Neural progenitor cell (in vitro differentiated cells): ENCODE results near the gene CUTC. TPM values are rescaled to one million over a fixed set of nuclear protein-coding genes. Genes with fewer than 3 reads are reported as not detected.

Source experiments
- DNase-seq: peaks from one replicate; pipeline ENCODE4 v3.0.0-alpha.2; 2016; ENCODE audit warnings: low spot score
- H2AFZ ChIP-seq: fragments of 200-600 bp; sonication (generic); replicated peaks from 2 replicates; pipeline ENCODE4 v1.6.1; 2016; ENCODE audit warnings: antibody characterized with exemption
- H3F3A ChIP-seq: fragments of 200-600 bp; sonication (generic); 2 replicates; pipeline ENCODE4 v1.6.1; 2016; ENCODE audit warnings: antibody characterized with exemption, low read depth
- H3K27ac ChIP-seq: fragments of 200-600 bp; sonication (generic); 2 replicates; pipeline ENCODE4 v1.5.1; 2016; ENCODE audit warnings: mild to moderate bottlenecking
- H3K27me3 ChIP-seq: fragments of 200-600 bp; sonication (generic); 2 replicates; pipeline ENCODE4 v1.6.1; 2016; ENCODE audit warnings: mild to moderate bottlenecking, moderate library complexity
- H3K36me3 ChIP-seq: fragments of 200-600 bp; sonication (generic); 2 replicates; pipeline ENCODE4 v1.5.1; 2016
- H3K4me1 ChIP-seq: fragments of 200-600 bp; sonication (generic); 2 replicates; pipeline ENCODE4 v1.6.1; 2016; ENCODE audit warnings: mixed run types
- H3K4me2 ChIP-seq: fragments of 200-600 bp; sonication (generic); 2 replicates; pipeline ENCODE4 v1.6.1; 2016
- H3K4me3 ChIP-seq: fragments of 200-600 bp; sonication (generic); 2 replicates; pipeline ENCODE4 v1.5.1; 2016
- H3K79me2 ChIP-seq: fragments of 200-600 bp; sonication (generic); 2 replicates; pipeline ENCODE4 v1.6.1; 2016; ENCODE audit warnings: low read depth
- H3K9ac ChIP-seq: fragments of 200-600 bp; sonication (generic); 2 replicates; pipeline ENCODE4 v1.6.1; 2016
- H3K9me3 ChIP-seq: fragments of 200-600 bp; sonication (generic); 2 replicates; pipeline ENCODE4 v1.5.1; 2016; ENCODE audit warnings: low read depth
- H4K20me1 ChIP-seq: fragments of 200-600 bp; sonication (generic); 2 replicates; pipeline ENCODE4 v1.6.1; 2016; ENCODE audit warnings: low read depth
- H3K27ac Mint-ChIP-seq: 3 replicates; pipeline ENCODE4 v1.8.0; 2021; ENCODE audit warnings: mixed read lengths
- H3K27me3 Mint-ChIP-seq: 2 replicates; pipeline ENCODE4 v1.8.0; 2022; ENCODE audit warnings: low read depth, mild to moderate bottlenecking, inconsistent platforms, moderate library complexity, mixed read lengths; ENCODE audit not compliant: insufficient read depth
- H3K36me3 Mint-ChIP-seq: 3 replicates; pipeline ENCODE4 v1.8.0; 2021; ENCODE audit warnings: mixed read lengths
- H3K4me1 Mint-ChIP-seq: 3 replicates; pipeline ENCODE4 v1.8.0; 2021; ENCODE audit warnings: mixed read lengths
- H3K4me3 Mint-ChIP-seq: 3 replicates; pipeline ENCODE4 v1.8.0; 2021; ENCODE audit warnings: mild to moderate bottlenecking, moderate library complexity, mixed read lengths
- H3K9me3 Mint-ChIP-seq: 3 replicates; pipeline ENCODE4 v1.8.0; 2020; ENCODE audit warnings: mixed read lengths
- EZH2 ChIP-seq: fragments of 200-600 bp; sonication (generic); IDR thresholded peaks from 2 replicates; pipeline ENCODE4 v1.6.1; 2017; ENCODE audit warnings: antibody characterized with exemption, mild to moderate bottlenecking, moderate library complexity
- EZH2phosphoT487 ChIP-seq: fragments of 200-600 bp; sonication (generic); IDR thresholded peaks from 2 replicates; pipeline ENCODE4 v1.6.1; 2017; ENCODE audit warnings: antibody characterized with exemption
- total RNA-seq: library from RNA; depleted of rRNA; stranded (reverse); fragments of >200 nt; gene quantifications from 2 replicates; pipeline ENCODE4 v1.2.3, GENCODE V29; 2015; ENCODE audit warnings: low replicate concordance
- TF ChIP-seq, protein P1 (sequence below): fragments of 200-600 bp; sonication (generic); IDR thresholded peaks from 2 replicates; pipeline ENCODE4 v1.5.1; 2017; ENCODE audit warnings: antibody characterized with exemption, mild to moderate bottlenecking

The CUTC gene
- total RNA-seq, 1 donor from 2014 or later, result 36.1 TPM

GRCh38 chr10:99787311-99787710 is 55.3 kb downstream of the CUTC start:
- no peaks in the 10 kb centered on the region for H3K9me3 ChIP-seq
- Mint-ChIP-seq H3K36me3 (no peaks in the 10 kb centered on the region), H3K4me1 (no peaks in the 10 kb centered on the region), H3K4me3 (no peak overlapping the region), H3K27me3 (peaks cover 3% of the 10 kb centered on the region), H3K9me3 (no peaks in the 10 kb centered on the region), H3K27ac (no peak overlapping the region)
- no peaks in the 10 kb centered on the region for H3F3A ChIP-seq
- no peak overlapping the region for H3K4me2 ChIP-seq
- no peaks in the 10 kb centered on the region for H3K79me2 ChIP-seq
- H3K9ac ChIP-seq, result no peak overlapping the region
- H2AFZ ChIP-seq, result no peak overlapping the region
- no peaks in the 10 kb centered on the region for H3K36me3 ChIP-seq
- H3K4me1 ChIP-seq, result no peaks in the 10 kb centered on the region
- no peak overlapping the region for H3K4me3 ChIP-seq
- no peak for DNase-seq
- TF ChIP-seq EZH2phosphoT487 (no peak), EZH2 (no peak)
- TF ChIP-seq, protein P1, sequence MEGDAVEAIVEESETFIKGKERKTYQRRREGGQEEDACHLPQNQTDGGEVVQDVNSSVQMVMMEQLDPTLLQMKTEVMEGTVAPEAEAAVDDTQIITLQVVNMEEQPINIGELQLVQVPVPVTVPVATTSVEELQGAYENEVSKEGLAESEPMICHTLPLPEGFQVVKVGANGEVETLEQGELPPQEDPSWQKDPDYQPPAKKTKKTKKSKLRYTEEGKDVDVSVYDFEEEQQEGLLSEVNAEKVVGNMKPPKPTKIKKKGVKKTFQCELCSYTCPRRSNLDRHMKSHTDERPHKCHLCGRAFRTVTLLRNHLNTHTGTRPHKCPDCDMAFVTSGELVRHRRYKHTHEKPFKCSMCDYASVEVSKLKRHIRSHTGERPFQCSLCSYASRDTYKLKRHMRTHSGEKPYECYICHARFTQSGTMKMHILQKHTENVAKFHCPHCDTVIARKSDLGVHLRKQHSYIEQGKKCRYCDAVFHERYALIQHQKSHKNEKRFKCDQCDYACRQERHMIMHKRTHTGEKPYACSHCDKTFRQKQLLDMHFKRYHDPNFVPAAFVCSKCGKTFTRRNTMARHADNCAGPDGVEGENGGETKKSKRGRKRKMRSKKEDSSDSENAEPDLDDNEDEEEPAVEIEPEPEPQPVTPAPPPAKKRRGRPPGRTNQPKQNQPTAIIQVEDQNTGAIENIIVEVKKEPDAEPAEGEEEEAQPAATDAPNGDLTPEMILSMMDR, result no peak
- H3K27ac ChIP-seq, result no peak overlapping the region
- no peaks in the 10 kb centered on the region for H4K20me1 ChIP-seq
- no peaks in the 10 kb centered on the region for H3K27me3 ChIP-seq

GRCh38 chr10:99787782-99788445 is 55.9 kb downstream of the CUTC start:
- no peak overlapping the region for H3K4me2 ChIP-seq
- no peaks in the 10 kb centered on the region for H3K4me1 ChIP-seq
- H2AFZ ChIP-seq, result no peak overlapping the region
- H3K27ac Mint-ChIP-seq, result no peak overlapping the region
- no peaks in the 10 kb centered on the region for H3K36me3 ChIP-seq
- H3K79me2 ChIP-seq, result no peaks in the 10 kb centered on the region
- H4K20me1 ChIP-seq, result no peaks in the 10 kb centered on the region
- H3K4me3 Mint-ChIP-seq, result no peak overlapping the region
- no peak overlapping the region for H3K9ac ChIP-seq
- H3K27me3 ChIP-seq, result no peaks in the 10 kb centered on the region
- H3F3A ChIP-seq, result no peaks in the 10 kb centered on the region
- no peak overlapping the region for H3K27ac ChIP-seq
- H3K4me1 Mint-ChIP-seq, result no peaks in the 10 kb centered on the region
- DNase-seq, result no peak
- H3K36me3 Mint-ChIP-seq, result no peaks in the 10 kb centered on the region
- no peak for TF ChIP-seq EZH2phosphoT487
- TF ChIP-seq, protein P1, result no peak
- TF ChIP-seq EZH2, result no peak
- H3K9me3 Mint-ChIP-seq, result no peaks in the 10 kb centered on the region
- no peak overlapping the region for H3K4me3 ChIP-seq
- no peaks in the 10 kb centered on the region for H3K9me3 ChIP-seq
- H3K27me3 Mint-ChIP-seq, result peaks cover 3% of the 10 kb centered on the region

DNA sequence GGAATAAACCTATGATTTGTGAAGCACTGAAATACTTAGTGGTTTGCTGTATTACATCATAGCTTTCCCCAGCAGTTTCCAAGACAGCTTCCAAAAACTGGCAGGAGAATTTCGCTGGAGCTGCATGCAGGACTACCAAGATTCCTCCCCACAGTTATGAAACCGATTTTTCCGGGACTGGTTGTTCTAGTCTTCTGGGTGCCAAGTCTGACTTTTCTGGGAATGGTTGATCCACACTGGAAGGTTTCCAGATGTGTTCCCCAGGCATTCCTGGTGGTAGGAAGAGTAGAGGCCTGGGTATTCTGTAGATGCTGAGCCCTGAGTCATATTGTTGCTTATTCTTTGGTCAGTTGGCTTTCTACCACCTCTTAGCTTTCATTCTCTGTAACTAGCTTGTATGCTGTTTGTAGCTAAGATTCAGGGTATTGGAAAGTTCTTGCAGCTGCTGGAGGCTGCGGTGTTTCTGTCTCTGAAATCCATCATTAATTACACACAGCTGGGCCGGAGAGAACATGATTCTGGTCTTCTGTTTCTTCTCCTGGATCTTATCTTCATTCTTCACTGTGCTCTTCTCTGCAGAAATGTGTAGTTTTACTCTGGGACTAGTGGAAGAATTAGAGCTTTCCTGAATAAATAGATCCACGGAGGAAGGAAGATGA is 56.7 kb downstream of the CUTC start:
- H3K4me1 ChIP-seq, result no peaks in the 10 kb centered on the region
- H3K36me3 ChIP-seq, result no peaks in the 10 kb centered on the region
- no peaks in the 10 kb centered on the region for H4K20me1 ChIP-seq
- no peaks in the 10 kb centered on the region for H3K27me3 ChIP-seq
- H3K4me1 Mint-ChIP-seq, result no peaks in the 10 kb centered on the region
- no peak for DNase-seq
- no peak overlapping the region for H3K9ac ChIP-seq
- no peak overlapping the region for H3K27ac Mint-ChIP-seq
- peaks cover 3% of the 10 kb centered on the region for H3K27me3 Mint-ChIP-seq
- H3K9me3 ChIP-seq, result no peaks in the 10 kb centered on the region
- no peaks in the 10 kb centered on the region for H3K9me3 Mint-ChIP-seq
- no peak overlapping the region for H3K4me2 ChIP-seq
- H3K79me2 ChIP-seq, result no peaks in the 10 kb centered on the region
- no peak overlapping the region for H3K4me3 Mint-ChIP-seq
- no peak overlapping the region for H2AFZ ChIP-seq
- TF ChIP-seq EZH2phosphoT487, result no peak
- no peak for TF ChIP-seq EZH2
- TF ChIP-seq, protein P1, result no peak
- H3K27ac ChIP-seq, result no peak overlapping the region
- no peaks in the 10 kb centered on the region for H3K36me3 Mint-ChIP-seq
- H3K4me3 ChIP-seq, result no peak overlapping the region
- H3F3A ChIP-seq, result no peaks in the 10 kb centered on the region
